ENCODE data around the gene ALKBH8. TPM values are rescaled to one million over a fixed set of nuclear protein-coding genes. Genes with fewer than 3 reads are reported as not detected.
"Not testable (repeated sequence)": the region's sequence is repeated elsewhere in the genome, so short reads cannot be mapped to it uniquely, and the experiment has no call there.

The ALKBH8 gene
- total and polyA plus RNA-seq, 7 donors: 4.2 to 23.8 (median 7.7) TPM

- Histone ChIP-seq H3K27ac (no peak overlapping the region), H3K27me3 (ENCODE audit: insufficient read depth in 3 of 3, low read length in 2 of 3) (no peaks in the 10 kb centered on the region), H3K4me1 (no peaks in the 10 kb centered on the region), H3K9me3 (no peaks in the 10 kb centered on the region), H3K4me3 (no peak overlapping the region), H3K36me3 (ENCODE audit: insufficient read depth in 1 of 2, low read depth in 1 of 2) (peaks cover 0 to 71% of the 10 kb centered on the region in 2 donors)
- intact Hi-C loops (cut with DNase I): no loop called here
- peak; percentile 82 for TF ChIP-seq CTCF (IDR thresholded peaks at IDR 0.05)
- DNase-seq: no peak
- peak in 2 of 4 donors; percentile 53 to 81 for ATAC-seq
- WGBS, 3 donors: 68 to 76% (median 72%) methylated on average over 6 of the region's 6 CpGs
Measured at GRCh38 chr11:107549253-107549953, 16.1 kb downstream of the ALKBH8 start.

GRCh38 chr11:107547961-107548360 is 17.6 kb downstream of the ALKBH8 start:
- no peaks in the 10 kb centered on the region for H3K4me1 ChIP-seq
- H3K27ac ChIP-seq: no peak overlapping the region
- WGBS, 3 donors: 79 to 82% (median 81%) methylated on average over 4 of the region's 4 CpGs
- H3K27me3 ChIP-seq (ENCODE audit: insufficient read depth in 3 of 3, low read length in 2 of 3): no peaks in the 10 kb centered on the region
- peaks cover 0 to 58% of the 10 kb centered on the region in 2 donors for H3K36me3 ChIP-seq (ENCODE audit: insufficient read depth in 1 of 2, low read depth in 1 of 2)
- intact Hi-C loops (cut with DNase I): no loop called here
- ATAC-seq: no peak
- DNase-seq: no peak
- no peak overlapping the region for H3K4me3 ChIP-seq
- H3K9me3 ChIP-seq: no peaks in the 10 kb centered on the region
- TF ChIP-seq CTCF (IDR thresholded peaks at IDR 0.05): no peak

- ATAC-seq (no peak), DNase-seq (no peak)
- Histone ChIP-seq H3K9me3 (no peaks in the 10 kb centered on the region), H3K27me3 (ENCODE audit: insufficient read depth in 3 of 3, low read length in 2 of 3) (no peaks in the 10 kb centered on the region), H3K4me3 (no peak overlapping the region), H3K4me1 (no peaks in the 10 kb centered on the region), H3K36me3 (ENCODE audit: insufficient read depth in 1 of 2, low read depth in 1 of 2) (peaks cover 0 to 41% of the 10 kb centered on the region in 2 donors), H3K27ac (no peak overlapping the region)
- 92 to 97% (median 97%) methylated on average over 1 of the region's 1 CpG for WGBS, 3 donors
- TF ChIP-seq CTCF (IDR thresholded peaks at IDR 0.05): no peak
- intact Hi-C loops (cut with DNase I): no loop called here
Measured at GRCh38 chr11:107545101-107545514, 20.4 kb downstream of the ALKBH8 start.

- no peak for DNase-seq
- WGBS, 3 donors: 67 to 81% (median 74%) methylated on average over 3 of the region's 3 CpGs
- Histone ChIP-seq H3K9me3 (no peaks in the 10 kb centered on the region), H3K27ac (no peak overlapping the region), H3K4me3 (no peak overlapping the region), H3K36me3 (ENCODE audit: insufficient read depth in 1 of 2, low read depth in 1 of 2) (peaks cover 0 to 8% of the 10 kb centered on the region in 2 donors), H3K27me3 (ENCODE audit: insufficient read depth in 3 of 3, low read length in 2 of 3) (no peaks in the 10 kb centered on the region), H3K4me1 (no peaks in the 10 kb centered on the region)
- no peak for TF ChIP-seq CTCF (IDR thresholded peaks at IDR 0.05)
- no peak for ATAC-seq
- intact Hi-C loops (cut with DNase I): no loop called here
Measured at GRCh38 chr11:107538821-107539220, 26.7 kb downstream of the ALKBH8 start.

GRCh38 chr11:107538239-107538638 is 27.3 kb downstream of the ALKBH8 start:
- ATAC-seq (no peak), DNase-seq (no peak)
- Histone ChIP-seq H3K27me3 (ENCODE audit: insufficient read depth in 3 of 3, low read length in 2 of 3) (no peaks in the 10 kb centered on the region), H3K4me3 (no peak overlapping the region), H3K4me1 (no peaks in the 10 kb centered on the region), H3K9me3 (no peaks in the 10 kb centered on the region), H3K27ac (no peak overlapping the region), H3K36me3 (ENCODE audit: insufficient read depth in 1 of 2, low read depth in 1 of 2) (peaks cover 0 to 8% of the 10 kb centered on the region in 2 donors)
- TF ChIP-seq CTCF (IDR thresholded peaks at IDR 0.05): no peak
- intact Hi-C loops (cut with DNase I): no loop called here

- not testable (repeated sequence) for H3K4me3 ChIP-seq
Measured at GRCh38 chr11:107537155-107537554, 28.4 kb downstream of the ALKBH8 start.

More at GRCh38 chr11:107537155-107537554, 28.4 kb downstream of the ALKBH8 start:
- H3K36me3 ChIP-seq (ENCODE audit: insufficient read depth in 1 of 2, low read depth in 1 of 2); H3K4me1 ChIP-seq; H3K9me3 ChIP-seq; intact Hi-C loops (cut with DNase I); ATAC-seq; H3K27me3 ChIP-seq (ENCODE audit: insufficient read depth in 3 of 3, low read length in 2 of 3); DNase-seq; H3K27ac ChIP-seq: not testable (repeated sequence)
